Keratinocyte (primary cell): ENCODE data around the gene NTN5. TPM values are rescaled to one million over a fixed set of nuclear protein-coding genes. Genes with fewer than 3 reads are reported as not detected.

Experiments
- DNase-seq: peaks from one replicate; pipeline ENCODE4 v3.0.0-alpha.2; 2011; ENCODE audit warnings: low read depth, missing footprints, low spot score
- FAIRE-seq: peaks from 2 replicates; lab custom pipeline; 2011; peaks lifted over from hg19 to GRCh38; lab: Jason Lieb, UNC
- H2AFZ ChIP-seq: 2 replicates; pipeline ENCODE4 v1.6.0; 2012; ENCODE audit warnings: low read length, control low read depth, inconsistent platforms; ENCODE audit not compliant: control insufficient read depth
- H3K27ac ChIP-seq: 2 replicates; pipeline ENCODE4 v1.5.1; 2011; ENCODE audit warnings: low read length; ENCODE audit not compliant: control insufficient read depth, insufficient read depth
- H3K27me3 ChIP-seq: 3 replicates; pipeline ENCODE4 v1.6.0; 2011; ENCODE audit warnings: low read length; ENCODE audit not compliant: control insufficient read depth, insufficient read depth; ENCODE audit errors: extremely low read depth
- H3K36me3 ChIP-seq, 2 experiments: 2 replicates in 1 of 2; 3 replicates in 1 of 2; pipeline ENCODE4 v1.5.1; 2011; ENCODE audit warnings: low read length in 2 of 2, mild to moderate bottlenecking in 1 of 2; ENCODE audit not compliant: control insufficient read depth in 2 of 2, insufficient read depth in 2 of 2; ENCODE audit errors: extremely low read depth in 1 of 2
- H3K4me1 ChIP-seq: 3 replicates; pipeline ENCODE4 v1.5.1; 2011; ENCODE audit warnings: low read length; ENCODE audit not compliant: control insufficient read depth, insufficient read depth; ENCODE audit errors: extremely low read depth
- H3K4me2 ChIP-seq: 3 replicates; pipeline ENCODE4 v1.6.0; 2011; ENCODE audit warnings: low read depth, low read length; ENCODE audit not compliant: control insufficient read depth, insufficient read depth; ENCODE audit errors: extremely low read depth
- H3K4me3 ChIP-seq, 3 experiments: fragments of 200-600 bp in 1 of 3; sonication (generic) in 1 of 3; 2 replicates in 2 of 3; 3 replicates in 1 of 3; pipeline ENCODE4 v1.5.1; 2011 to 2016; ENCODE audit warnings: low read length in 3 of 3, mild to moderate bottlenecking in 3 of 3, control low read depth in 2 of 3, inconsistent platforms in 1 of 3, low read depth in 1 of 3, mixed read lengths in 1 of 3, mixed run types in 1 of 3, moderate library complexity in 1 of 3; ENCODE audit not compliant: control insufficient read depth in 2 of 3, insufficient read depth in 2 of 3; ENCODE audit errors: extremely low read depth in 1 of 3
- H3K79me2 ChIP-seq: 2 replicates; pipeline ENCODE4 v1.6.0; 2012; ENCODE audit warnings: low read length; ENCODE audit not compliant: control insufficient read depth, insufficient read depth
- H3K9ac ChIP-seq: 3 replicates; pipeline ENCODE4 v1.6.0; 2011; ENCODE audit warnings: low read length; ENCODE audit not compliant: control insufficient read depth, insufficient read depth; ENCODE audit errors: extremely low read depth
- H3K9me1 ChIP-seq: 3 replicates; pipeline ENCODE4 v1.6.0; 2011; ENCODE audit warnings: low read length; ENCODE audit not compliant: control insufficient read depth, insufficient read depth; ENCODE audit errors: extremely low read depth
- H3K9me3 ChIP-seq: 2 replicates; pipeline ENCODE4 v1.5.1; 2012; ENCODE audit warnings: low read depth, low read length; ENCODE audit not compliant: control insufficient read depth
- H4K20me1 ChIP-seq: 3 replicates; pipeline ENCODE4 v1.6.0; 2011; ENCODE audit warnings: low read length; ENCODE audit not compliant: control insufficient read depth, insufficient read depth; ENCODE audit errors: extremely low read depth
- EZH2 ChIP-seq: IDR thresholded peaks from one replicate; pipeline ENCODE4 v1.6.1; 2012; ENCODE audit warnings: inconsistent platforms, mild to moderate bottlenecking, low read length, moderate library complexity
- dilution Hi-C: fragments of 300-500 bp; cut with MboI; formaldehyde crosslinking; loops from one replicate; pipeline ENCODE4 v1.7.0; 2020; ENCODE audit warnings: low sequenced_read_pairs; ENCODE audit not compliant: extremely low pct_ligation_motif_present
- polyA plus RNA-seq, 5 experiments: library from polyadenylated mRNA; depleted of rRNA in 3 of 5; stranded (reverse) in 3 of 5; stranded (forward) in 1 of 5; unstranded in 1 of 5; fragments of >200 nt; gene quantifications; 1 replicate in 1 of 5; 2 replicates in 3 of 5; 3 replicates in 1 of 5; pipeline versions ENCODE4 v1.2.1 to v1.2.3, GENCODE V29; 2011 to 2012; ENCODE audit warnings: missing spikeins in 2 of 5, low read depth in 1 of 5, low replicate concordance in 1 of 5
- TF ChIP-seq, protein P1 (sequence below), 3 experiments: IDR thresholded peaks in 1 of 3; conservative IDR thresholded peaks in 1 of 3; optimal IDR thresholded peaks in 1 of 3; 2 replicates in 2 of 3; 3 replicates in 1 of 3; pipeline versions ENCODE3 to v1.5.1; 2011; ENCODE audit warnings: low read length in 3 of 3, mild to moderate bottlenecking in 3 of 3, moderate library complexity in 2 of 3, control low read depth in 1 of 3, inconsistent platforms in 1 of 3; ENCODE audit not compliant: insufficient read depth in 2 of 3; ENCODE audit errors: extremely low read depth in 1 of 3

Gene NTN5
- polyA plus RNA-seq, 1 donor (not counting 4 experiments of a cell fraction or from before 2014, with no cell fraction given), result 0.07 TPM

DNA sequence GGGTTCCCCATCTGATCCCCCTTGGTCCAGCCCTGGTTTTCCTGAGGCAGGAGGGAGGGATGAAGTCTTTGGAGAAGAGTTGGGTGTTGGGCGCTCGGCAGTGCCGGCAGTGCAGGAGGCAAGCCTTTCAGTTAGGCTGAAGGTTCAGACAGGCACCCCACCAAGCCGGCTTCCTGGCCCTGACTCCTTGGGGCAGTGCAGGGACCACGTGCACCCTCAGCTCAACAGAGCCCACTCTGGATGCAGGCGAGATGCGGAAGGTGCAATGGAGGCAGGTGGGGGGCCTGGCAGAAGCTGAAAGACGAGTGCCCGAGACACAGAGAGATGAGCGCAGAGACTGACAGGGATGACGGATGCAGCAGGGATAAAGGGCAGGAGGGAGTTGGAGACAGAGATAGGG is 35.7 kb upstream of the NTN5 start:
- Histone ChIP-seq H3K27me3 (no peaks in the 10 kb centered on the region), H3K4me2 (no peak overlapping the region), H3K9ac (no peak overlapping the region), H3K36me3 (peaks cover 0 to 4% of the 10 kb centered on the region in 2 experiments), H3K79me2 (peaks cover 1% of the 10 kb centered on the region), H3K9me3 (no peaks in the 10 kb centered on the region), H3K4me1 (peaks cover 5% of the 10 kb centered on the region), H2AFZ (no peak overlapping the region), H3K9me1 (no peaks in the 10 kb centered on the region), H3K4me3 (no peak overlapping the region), H4K20me1 (no peaks in the 10 kb centered on the region), H3K27ac (no peak overlapping the region)
- DNase-seq (no peak), FAIRE-seq (no peak)
- dilution Hi-C loops, result no loop called here
- TF ChIP-seq, protein P1, sequence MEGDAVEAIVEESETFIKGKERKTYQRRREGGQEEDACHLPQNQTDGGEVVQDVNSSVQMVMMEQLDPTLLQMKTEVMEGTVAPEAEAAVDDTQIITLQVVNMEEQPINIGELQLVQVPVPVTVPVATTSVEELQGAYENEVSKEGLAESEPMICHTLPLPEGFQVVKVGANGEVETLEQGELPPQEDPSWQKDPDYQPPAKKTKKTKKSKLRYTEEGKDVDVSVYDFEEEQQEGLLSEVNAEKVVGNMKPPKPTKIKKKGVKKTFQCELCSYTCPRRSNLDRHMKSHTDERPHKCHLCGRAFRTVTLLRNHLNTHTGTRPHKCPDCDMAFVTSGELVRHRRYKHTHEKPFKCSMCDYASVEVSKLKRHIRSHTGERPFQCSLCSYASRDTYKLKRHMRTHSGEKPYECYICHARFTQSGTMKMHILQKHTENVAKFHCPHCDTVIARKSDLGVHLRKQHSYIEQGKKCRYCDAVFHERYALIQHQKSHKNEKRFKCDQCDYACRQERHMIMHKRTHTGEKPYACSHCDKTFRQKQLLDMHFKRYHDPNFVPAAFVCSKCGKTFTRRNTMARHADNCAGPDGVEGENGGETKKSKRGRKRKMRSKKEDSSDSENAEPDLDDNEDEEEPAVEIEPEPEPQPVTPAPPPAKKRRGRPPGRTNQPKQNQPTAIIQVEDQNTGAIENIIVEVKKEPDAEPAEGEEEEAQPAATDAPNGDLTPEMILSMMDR (optimal IDR thresholded peaks at IDR 0.05 in 1 of 3, IDR thresholded peaks at IDR 0.05 in 1 of 3, conservative IDR thresholded peaks at IDR 0.05 in 1 of 3; ENCODE audit: extremely low read depth in 1 of 3, insufficient read depth in 2 of 3, low read length in 3 of 3), result no peak
- TF ChIP-seq EZH2, result no peak

DNA sequence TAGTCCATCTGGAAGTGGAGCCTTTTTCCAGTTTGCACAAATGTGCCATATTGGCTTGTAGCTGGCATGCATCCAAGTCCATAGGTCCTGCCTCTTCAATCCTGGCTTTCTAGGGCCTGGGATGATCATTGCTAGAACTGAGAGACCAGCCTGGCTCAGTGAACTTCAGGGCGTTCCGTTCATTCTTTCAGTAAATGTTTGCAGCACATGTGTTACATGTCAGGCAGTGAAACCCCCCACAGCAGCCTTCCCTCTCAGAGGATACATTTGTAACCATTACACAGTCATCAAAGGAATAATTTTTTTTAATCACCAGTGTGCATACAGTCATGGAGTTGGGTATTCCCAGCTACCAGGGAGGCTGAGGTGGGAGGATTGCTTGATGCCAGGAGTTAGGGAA is 32.6 kb upstream of the NTN5 start:
- Histone ChIP-seq H3K9me3 (no peaks in the 10 kb centered on the region), H3K27ac (no peak overlapping the region), H2AFZ (no peak overlapping the region), H3K9me1 (no peaks in the 10 kb centered on the region), H4K20me1 (no peaks in the 10 kb centered on the region), H3K4me3 (no peak overlapping the region), H3K36me3 (peaks cover 0 to 8% of the 10 kb centered on the region in 2 experiments), H3K27me3 (no peaks in the 10 kb centered on the region), H3K79me2 (no peaks in the 10 kb centered on the region), H3K4me2 (no peak overlapping the region), H3K4me1 (no peaks in the 10 kb centered on the region), H3K9ac (no peak overlapping the region)
- no peak for DNase-seq
- dilution Hi-C loops, result no loop called here
- FAIRE-seq, result no peak
- TF ChIP-seq EZH2, result no peak
- TF ChIP-seq, protein P1 (optimal IDR thresholded peaks at IDR 0.05 in 1 of 3, IDR thresholded peaks at IDR 0.05 in 1 of 3, conservative IDR thresholded peaks at IDR 0.05 in 1 of 3; ENCODE audit: extremely low read depth in 1 of 3, insufficient read depth in 2 of 3, low read length in 3 of 3), result no peak
